ENCODE measurements around the gene RAP2A. TPM values are rescaled to one million over a fixed set of nuclear protein-coding genes. Genes with fewer than 3 reads are reported as not detected.
A peak's percentile ranks its signal among the peaks of the same experiment; 100 is the strongest.

Gene RAP2A
- total and polyA plus RNA-seq, 9 of the 15 experiments (the other 6 are each of a cell fraction or from before 2014, with no cell fraction given), result 1.8 to 11.7 (median 5.6) TPM

DNA sequence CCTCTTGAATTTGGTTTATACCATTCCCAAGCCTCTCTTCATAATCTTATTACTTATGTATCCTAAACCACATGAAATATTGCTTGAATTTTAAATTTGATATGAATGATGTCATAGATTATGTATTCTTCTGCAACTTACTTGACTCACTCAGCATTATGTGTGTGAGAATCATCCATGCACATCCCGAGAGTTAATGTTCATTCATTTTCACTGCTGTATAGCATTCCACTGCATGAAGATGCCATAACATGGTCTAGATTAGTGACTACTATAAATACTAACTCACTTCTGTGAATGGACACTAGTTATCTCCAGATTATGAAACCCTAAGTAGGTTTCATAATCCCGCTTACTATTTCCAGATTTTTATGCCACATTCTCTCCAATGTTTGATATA is 25.0 kb upstream of the RAP2A start:
- DNase-seq (ENCODE audit: extremely low read depth in 1 of 4, low spot score in 3 of 4) (no peak), FAIRE-seq (no peak), ATAC-seq (no peak)
- in situ Hi-C loops (cut with MboI), result no loop called here
- no peaks in the 10 kb centered on the region for H3K4me1 ChIP-seq (replicated peaks in 1 of 2; ENCODE audit: control insufficient read depth in 2 of 2, insufficient read depth in 2 of 2, low read length in 2 of 2)
- no peaks in the 10 kb centered on the region for H3K9me3 ChIP-seq (replicated peaks; ENCODE audit: control insufficient read depth, insufficient read depth, low read depth, low read length)
- no peaks in the 10 kb centered on the region for H3K36me3 ChIP-seq (ENCODE audit: control insufficient read depth, insufficient read depth, low read length)
- 0% methylated on average over 2 of the region's 2 CpGs for WGBS (ENCODE audit: insufficient coverage, low coverage, missing lambda C conversion rate)
- no peaks in the 10 kb centered on the region for H3K79me2 ChIP-seq (ENCODE audit: control insufficient read depth, insufficient read depth, low read length)
- ChIA-PET POLR2A (interaction anchor here (1.0 kb wide), 1 partner anchor 10 kb away, joined by 3 read pairs; no protein-coding TSS in a partner anchor), CTCF (ENCODE audit: low intra/inter-chr PET ratio) (interaction anchor here (0.6 kb wide), 1 partner anchor 40 kb away, joined by 3 read pairs; no protein-coding TSS in a partner anchor)
- H3K4me2 ChIP-seq (ENCODE audit: insufficient read depth, low read length), result no peak overlapping the region
- H3K27me3 ChIP-seq (ENCODE audit: control insufficient read depth in 2 of 2, insufficient read depth in 2 of 2, low read length in 2 of 2), result peaks cover 0 to 4% of the 10 kb centered on the region in 2 experiments; a peak in 2 of 5 replicates
- no peaks in the 10 kb centered on the region for H4K20me1 ChIP-seq (replicated peaks; ENCODE audit: control insufficient read depth, insufficient read depth, low read length)
- H3K9me1 ChIP-seq (ENCODE audit: control insufficient read depth, insufficient read depth, low read length), result no peaks in the 10 kb centered on the region
- no peak overlapping the region for H3K27ac ChIP-seq (ENCODE audit: extremely low read depth, low read depth, low read length)
- intact Hi-C loops (cut with micrococcal nuclease), result no loop called here
- BruUV-seq (replicated peaks), result no TSS peak
- H2AFZ ChIP-seq (ENCODE audit: low read depth, low read length), result no peak overlapping the region
- H3K9ac ChIP-seq (ENCODE audit: insufficient read depth in 1 of 2, low read depth in 2 of 2, low read length in 2 of 2), result no peak overlapping the region
- TF ChIP-seq FOXJ3 (CRISPR knock-in tag; IDR thresholded peaks at IDR 0.05), result no peak
- TF ChIP-seq, protein P1, sequence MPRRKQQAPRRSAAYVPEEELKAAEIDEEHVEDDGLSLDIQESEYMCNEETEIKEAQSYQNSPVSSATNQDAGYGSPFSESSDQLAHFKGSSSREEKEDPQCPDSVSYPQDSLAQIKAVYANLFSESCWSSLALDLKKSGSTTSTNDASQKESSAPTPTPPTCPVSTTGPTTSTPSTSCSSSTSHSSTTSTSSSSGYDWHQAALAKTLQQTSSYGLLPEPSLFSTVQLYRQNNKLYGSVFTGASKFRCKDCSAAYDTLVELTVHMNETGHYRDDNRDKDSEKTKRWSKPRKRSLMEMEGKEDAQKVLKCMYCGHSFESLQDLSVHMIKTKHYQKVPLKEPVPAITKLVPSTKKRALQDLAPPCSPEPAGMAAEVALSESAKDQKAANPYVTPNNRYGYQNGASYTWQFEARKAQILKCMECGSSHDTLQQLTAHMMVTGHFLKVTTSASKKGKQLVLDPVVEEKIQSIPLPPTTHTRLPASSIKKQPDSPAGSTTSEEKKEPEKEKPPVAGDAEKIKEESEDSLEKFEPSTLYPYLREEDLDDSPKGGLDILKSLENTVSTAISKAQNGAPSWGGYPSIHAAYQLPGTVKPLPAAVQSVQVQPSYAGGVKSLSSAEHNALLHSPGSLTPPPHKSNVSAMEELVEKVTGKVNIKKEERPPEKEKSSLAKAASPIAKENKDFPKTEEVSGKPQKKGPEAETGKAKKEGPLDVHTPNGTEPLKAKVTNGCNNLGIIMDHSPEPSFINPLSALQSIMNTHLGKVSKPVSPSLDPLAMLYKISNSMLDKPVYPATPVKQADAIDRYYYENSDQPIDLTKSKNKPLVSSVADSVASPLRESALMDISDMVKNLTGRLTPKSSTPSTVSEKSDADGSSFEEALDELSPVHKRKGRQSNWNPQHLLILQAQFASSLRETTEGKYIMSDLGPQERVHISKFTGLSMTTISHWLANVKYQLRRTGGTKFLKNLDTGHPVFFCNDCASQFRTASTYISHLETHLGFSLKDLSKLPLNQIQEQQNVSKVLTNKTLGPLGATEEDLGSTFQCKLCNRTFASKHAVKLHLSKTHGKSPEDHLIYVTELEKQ (CRISPR knock-in tag; IDR thresholded peaks at IDR 0.05), result no peak
- peak; percentile 74 for TF ChIP-seq ZNF146 (CRISPR knock-in tag; IDR thresholded peaks at IDR 0.05; ENCODE audit: unreplicated experiment)
- TF ChIP-seq ZNF79 (CRISPR knock-in tag; IDR thresholded peaks at IDR 0.05; ENCODE audit: low read depth), result no peak
- TF ChIP-seq, protein P2, sequence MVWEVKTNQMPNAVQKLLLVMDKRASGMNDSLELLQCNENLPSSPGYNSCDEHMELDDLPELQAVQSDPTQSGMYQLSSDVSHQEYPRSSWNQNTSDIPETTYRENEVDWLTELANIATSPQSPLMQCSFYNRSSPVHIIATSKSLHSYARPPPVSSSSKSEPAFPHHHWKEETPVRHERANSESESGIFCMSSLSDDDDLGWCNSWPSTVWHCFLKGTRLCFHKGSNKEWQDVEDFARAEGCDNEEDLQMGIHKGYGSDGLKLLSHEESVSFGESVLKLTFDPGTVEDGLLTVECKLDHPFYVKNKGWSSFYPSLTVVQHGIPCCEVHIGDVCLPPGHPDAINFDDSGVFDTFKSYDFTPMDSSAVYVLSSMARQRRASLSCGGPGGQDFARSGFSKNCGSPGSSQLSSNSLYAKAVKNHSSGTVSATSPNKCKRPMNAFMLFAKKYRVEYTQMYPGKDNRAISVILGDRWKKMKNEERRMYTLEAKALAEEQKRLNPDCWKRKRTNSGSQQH (CRISPR knock-in tag; IDR thresholded peaks at IDR 0.05), result no peak
- H3K4me3 ChIP-seq, result no peak overlapping the region
